ENCODE results near the gene HPS1. TPM values are rescaled to one million over a fixed set of nuclear protein-coding genes. Genes with fewer than 3 reads are reported as not detected.
A peak's percentile ranks its signal among the peaks of the same experiment; 100 is the strongest.

Gene HPS1
- total RNA-seq, 4 donors from 2014 or later = 26.3 to 40.6 (median 27.9) TPM

GRCh38 chr10:98427011-98427515 is 19.7 kb downstream of the HPS1 start:
- TF ChIP-seq CTCF (IDR thresholded peaks at IDR 0.05) (no peak), POLR2A (IDR thresholded peaks at IDR 0.05) (no peak)
- peaks cover 18 to 100% (median 38%) of the 10 kb centered on the region in 3 donors for H3K36me3 ChIP-seq
- H3K9me3 ChIP-seq = no peaks in the 10 kb centered on the region
- WGBS, 2 donors = 100% methylated on average over 3 of the region's 7 CpGs; no CpG with 5 or more reads in 1 of the 2 donors
- no peak overlapping the region for H3K4me3 ChIP-seq
- H3K27ac ChIP-seq = no peak overlapping the region
- DNase-seq = no peak
- intact Hi-C loops (cut with DNase I) = no loop called here
- peaks cover 0 to 8% (median 0%) of the 10 kb centered on the region in 3 donors for H3K4me1 ChIP-seq
- no peaks in the 10 kb centered on the region for H3K27me3 ChIP-seq

DNA sequence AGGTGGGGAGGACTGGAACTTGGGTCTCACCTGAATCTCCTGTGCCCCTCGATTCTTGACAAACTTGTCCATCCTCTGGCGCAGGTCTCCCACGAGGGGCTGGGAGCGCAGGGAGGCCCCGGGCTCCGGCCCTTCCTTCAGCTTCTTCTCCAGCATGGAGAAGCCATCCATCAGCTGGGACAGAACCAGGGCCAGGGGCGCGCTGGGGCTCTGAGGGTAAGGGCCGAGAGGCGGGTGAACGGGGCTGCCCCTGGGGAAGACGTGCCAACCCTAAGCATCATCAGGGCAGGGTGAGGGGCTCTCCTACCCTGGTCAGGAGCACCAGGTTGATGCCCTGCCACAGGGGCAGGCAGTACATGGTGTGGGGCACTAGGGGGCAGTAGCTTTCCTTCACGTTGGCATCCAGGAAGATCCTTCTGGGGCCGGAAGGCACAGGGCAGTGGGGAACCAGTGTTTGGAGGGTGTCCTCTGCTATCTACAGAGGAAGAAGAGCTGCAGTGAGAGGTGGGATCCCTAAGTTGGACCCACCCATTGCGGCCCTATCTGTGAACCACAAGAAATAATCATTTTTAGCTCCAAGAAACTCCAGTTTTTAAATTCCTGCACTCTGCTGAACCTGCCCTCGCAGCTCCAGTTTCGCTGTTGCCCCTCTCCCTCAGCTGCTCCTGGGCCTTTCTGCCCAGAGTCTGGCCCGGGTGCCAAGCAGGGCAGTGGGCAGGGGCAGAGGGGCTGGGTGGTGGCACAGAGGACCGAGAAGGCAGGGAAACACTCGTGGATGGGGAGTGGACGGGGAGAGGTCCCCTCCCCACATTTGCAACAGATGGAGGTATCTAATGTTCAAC is 21.0 kb downstream of the HPS1 start:
- Histone ChIP-seq H3K36me3 (peaks cover 8 to 100% (median 31%) of the 10 kb centered on the region in 3 donors), H3K27ac (no peak overlapping the region), H3K9me3 (no peaks in the 10 kb centered on the region), H3K4me1 (peaks cover 0 to 8% (median 0%) of the 10 kb centered on the region in 3 donors), H3K27me3 (no peaks in the 10 kb centered on the region), H3K4me3 (no peak overlapping the region)
- WGBS, 2 donors = 84 to 100% methylated on average over 1 to 4 of the region's 21 CpGs
- peak in 5 of 6 experiments; percentile 28 to 62 (median 58) for TF ChIP-seq CTCF (IDR thresholded peaks at IDR 0.05)
- no peak for TF ChIP-seq POLR2A (IDR thresholded peaks at IDR 0.05)
- no peak for DNase-seq
- intact Hi-C loops (cut with DNase I) = no loop called here

DNA sequence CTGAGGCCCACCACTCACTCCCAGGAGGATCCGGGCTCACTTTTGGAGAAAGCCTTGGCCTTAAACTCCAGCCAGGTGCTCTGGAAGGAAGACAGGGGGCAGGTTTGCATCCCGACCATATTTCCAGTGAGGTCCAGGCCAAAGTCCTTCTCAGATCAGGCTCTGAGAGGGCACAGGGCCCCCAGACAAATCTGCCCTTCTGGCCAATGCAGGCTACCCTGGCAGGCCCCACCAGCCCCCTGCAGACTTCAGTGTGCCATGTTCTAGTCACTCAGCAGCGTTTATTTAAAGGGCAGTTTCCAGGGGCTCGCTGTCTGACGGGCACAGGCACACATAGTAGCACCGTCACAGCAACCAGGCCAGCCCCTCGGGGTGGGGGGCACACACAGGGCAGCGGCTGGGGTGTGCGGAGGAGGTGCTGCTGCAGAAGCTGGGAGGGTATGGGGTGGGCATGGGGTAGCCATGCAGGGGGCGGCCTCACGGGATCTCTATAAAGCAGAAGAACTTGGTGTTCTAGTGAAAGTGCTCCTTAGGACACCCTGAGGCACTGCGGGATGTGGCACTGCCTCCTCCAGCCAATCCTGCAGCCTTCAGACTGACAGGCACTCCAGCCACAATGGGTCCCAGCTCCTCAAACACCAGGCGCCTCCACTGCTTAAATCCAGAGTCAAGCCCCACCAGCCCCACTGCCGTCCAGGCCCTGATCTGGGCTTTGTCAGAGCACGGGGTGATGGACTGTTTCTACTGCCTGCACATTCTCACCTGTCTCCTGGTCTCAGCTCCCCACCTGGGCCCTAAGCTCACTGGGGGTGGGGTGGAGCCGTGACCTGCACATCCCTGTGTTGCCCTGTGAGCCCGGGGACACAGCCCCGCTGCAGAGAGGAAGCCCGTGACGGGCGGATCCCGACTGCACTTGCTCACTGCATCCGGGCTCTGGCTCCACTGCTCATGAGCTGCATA is 22.2 kb downstream of the HPS1 start:
- no peak for DNase-seq
- H3K4me1 ChIP-seq = peaks cover 0 to 8% (median 0%) of the 10 kb centered on the region in 3 donors
- TF ChIP-seq CTCF (IDR thresholded peaks at IDR 0.05) (no peak), POLR2A (IDR thresholded peaks at IDR 0.05) (no peak)
- H3K27ac ChIP-seq = no peak overlapping the region
- WGBS, 2 donors = 60 to 77% methylated on average over 6 to 7 of the region's 23 CpGs
- H3K36me3 ChIP-seq = peaks cover 3 to 100% (median 21%) of the 10 kb centered on the region in 3 donors
- no peaks in the 10 kb centered on the region for H3K9me3 ChIP-seq
- no peak overlapping the region for H3K4me3 ChIP-seq
- intact Hi-C loops (cut with DNase I) = no loop called here
- H3K27me3 ChIP-seq = no peaks in the 10 kb centered on the region

- TF ChIP-seq CTCF (IDR thresholded peaks at IDR 0.05) (peak in 1 of 6 experiments; percentile 7), POLR2A (IDR thresholded peaks at IDR 0.05) (no peak)
- peaks cover 0 to 8% (median 0%) of the 10 kb centered on the region in 3 donors for H3K4me1 ChIP-seq
- H3K9me3 ChIP-seq = no peaks in the 10 kb centered on the region
- H3K36me3 ChIP-seq = peaks cover 0 to 100% (median 16%) of the 10 kb centered on the region in 3 donors
- DNase-seq = no peak
- H3K27ac ChIP-seq = no peak overlapping the region
- WGBS, 2 donors = 91% methylated on average over 5 of the region's 9 CpGs; no CpG with 5 or more reads in 1 of the 2 donors
- no peaks in the 10 kb centered on the region for H3K27me3 ChIP-seq
- intact Hi-C loops (cut with DNase I) = no loop called here
- no peak overlapping the region for H3K4me3 ChIP-seq
Observed at GRCh38 chr10:98423691-98424120, 23.0 kb downstream of the HPS1 start.

Data from esophagus squamous epithelium (tissue), 5 donors.